Muscle of back (tissue), 11 donors: ENCODE data around the gene ANG. TPM values are rescaled to one million over a fixed set of nuclear protein-coding genes. Genes with fewer than 3 reads are reported as not detected.
A peak's percentile ranks its signal among the peaks of the same experiment; 100 is the strongest.
"Not testable (repeated sequence)": the region's sequence is repeated elsewhere in the genome, so short reads cannot be mapped to it uniquely, and the experiment has no call there.

Experiments used
- DNase-seq, 3 donors: peaks; one replicate each; pipeline versions ENCODE4 v3.0.0 to v3.0.0-alpha.2; 2013
- polyA plus RNA-seq, 10 donors: library from polyadenylated mRNA; unstranded; fragments of 120-200 nt; gene quantifications; one replicate each; pipeline ENCODE4 v1.2.1, GENCODE V29; 2013; ENCODE audit not compliant: insufficient read length in 10 of 10

The ANG gene
- polyA plus RNA-seq, 10 donors, result 2.2 to 3.6 (median 2.6) TPM

DNA sequence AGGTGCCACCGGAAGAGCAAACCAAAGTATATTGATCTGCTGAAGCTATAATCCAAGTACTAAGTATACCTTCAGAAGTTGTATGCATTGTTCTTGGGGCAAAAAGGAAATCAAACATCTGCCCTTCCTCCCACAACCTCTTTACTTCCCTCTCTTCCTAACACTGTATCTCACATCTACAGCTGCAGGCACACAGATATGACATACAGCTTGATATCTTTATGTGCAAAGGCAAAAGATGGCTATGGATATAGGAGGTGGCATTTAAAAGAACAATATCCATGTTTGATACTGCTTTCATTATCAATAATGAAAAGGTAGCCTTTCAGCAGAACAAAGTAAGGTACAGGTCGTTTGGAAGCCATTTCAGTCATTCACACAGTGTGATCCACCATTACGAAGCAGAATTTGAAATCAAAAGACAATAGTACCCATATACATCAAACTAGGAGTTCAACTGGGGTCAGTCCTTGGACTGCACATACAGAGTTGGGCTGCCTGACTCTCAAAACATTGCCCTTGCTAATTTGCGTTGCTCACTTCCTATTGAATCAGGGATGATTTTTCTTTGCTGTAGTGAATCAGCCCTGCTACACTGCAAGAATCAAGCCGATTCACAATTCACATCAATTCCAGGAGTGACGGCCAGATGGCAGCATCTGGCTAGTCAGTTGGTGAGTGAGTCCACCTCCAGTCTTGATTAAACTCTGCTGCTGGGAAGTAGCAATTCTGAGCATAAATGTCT, 8.9 kb downstream of the ANG start:
- DNase-seq, result peak; percentile 45 to 77 (median 62)

DNA sequence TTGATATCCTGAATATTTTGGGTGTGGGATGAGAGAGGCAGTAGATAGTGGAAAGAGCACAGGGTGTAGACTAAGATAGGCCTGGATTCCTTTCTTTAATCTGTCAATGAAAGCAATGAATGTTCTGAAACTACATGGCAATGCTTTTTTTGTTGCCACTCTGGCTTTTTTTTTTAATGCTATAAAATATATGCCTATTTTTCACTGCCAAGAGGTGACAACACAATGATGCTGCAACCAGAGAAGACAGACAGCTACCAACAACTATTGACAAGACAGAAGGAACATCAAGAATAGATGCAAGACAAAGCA, 9.4 kb downstream of the ANG start:
- DNase-seq, result no peak

DNA sequence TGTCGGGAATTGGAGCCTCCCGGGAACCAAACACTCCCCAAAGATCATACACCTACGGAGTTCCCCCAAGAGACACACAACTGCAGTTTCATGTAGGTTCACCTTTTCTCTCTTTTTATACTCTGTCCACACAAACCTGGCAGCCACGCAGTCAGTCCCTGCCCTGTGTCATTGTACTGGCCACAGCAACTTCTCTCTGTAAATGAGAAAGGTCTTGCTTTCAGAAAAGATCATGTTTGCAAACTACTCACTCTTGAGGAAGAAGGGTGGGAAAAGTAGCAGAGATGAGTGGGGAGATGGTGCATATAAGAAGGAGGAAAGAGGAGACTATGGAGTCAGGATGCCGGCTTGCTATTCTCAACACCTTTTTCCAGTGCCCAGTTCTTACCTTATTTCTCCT, 10.4 kb downstream of the ANG start:
- no peak for DNase-seq

DNA sequence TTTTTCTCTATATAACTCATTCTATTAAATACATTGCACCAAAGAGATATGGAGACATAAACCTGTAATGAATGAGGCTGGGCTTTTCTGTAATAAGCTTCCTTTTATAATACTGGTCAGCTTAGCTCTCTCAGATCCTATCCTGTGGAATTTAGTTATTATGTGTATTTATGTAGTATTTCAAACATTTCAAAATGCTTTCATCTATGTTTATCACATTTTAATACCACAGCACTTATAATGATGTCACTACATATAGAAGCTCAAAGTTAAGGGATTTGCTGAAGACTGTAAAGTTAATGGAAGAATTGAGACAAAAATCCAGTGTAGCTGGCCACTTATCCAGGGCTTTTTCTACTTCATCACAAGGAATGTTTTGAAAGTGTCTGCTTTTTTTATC, 11.4 kb downstream of the ANG start:
- DNase-seq, result no peak

DNA sequence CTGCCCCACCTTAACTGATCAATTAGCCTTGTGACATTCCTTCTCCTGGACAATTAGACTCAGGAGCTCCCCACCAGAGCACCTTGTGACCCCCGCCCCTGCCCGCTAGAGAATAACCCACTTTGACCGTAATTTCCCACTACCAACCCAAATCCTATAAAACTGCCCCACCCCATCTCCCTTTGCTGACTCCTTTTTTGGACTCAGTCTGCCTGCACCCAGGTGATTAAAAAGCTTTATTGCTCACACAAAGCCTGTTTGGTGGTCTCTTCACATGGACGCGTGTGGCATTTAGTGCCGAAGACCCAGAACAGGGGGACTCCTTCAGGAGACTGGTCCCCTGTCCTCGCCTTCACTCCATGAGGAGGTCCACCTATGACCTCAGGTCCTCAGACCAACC, 12.4 kb downstream of the ANG start:
- DNase-seq, result not testable (repeated sequence)

- no peak for DNase-seq
Observed at GRCh38 chr14:20706657-20707355, 18.2 kb downstream of the ANG start.

- no peak for DNase-seq
Observed at GRCh38 chr14:20707622-20708021, 19.1 kb downstream of the ANG start.

DNA sequence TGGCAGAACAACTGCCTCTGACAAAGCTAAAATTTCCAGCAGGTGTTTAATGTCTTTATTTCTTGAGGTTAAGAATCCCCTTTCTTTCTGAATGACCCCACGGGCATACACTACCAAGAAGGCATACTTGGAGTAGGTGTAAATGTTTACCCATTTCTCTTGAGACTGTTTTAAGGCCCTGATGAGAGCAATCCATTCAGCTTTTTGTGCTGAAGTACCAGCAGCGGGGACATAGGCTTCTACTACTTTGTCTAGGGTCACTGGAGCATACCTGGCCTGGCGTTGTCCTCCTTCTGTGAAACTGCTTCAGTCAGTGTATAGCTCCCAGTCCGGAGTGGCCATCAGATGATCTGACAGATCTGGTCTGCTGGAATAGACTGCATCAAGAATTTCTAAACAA, 22.7 kb downstream of the ANG start:
- DNase-seq, result no peak

- no peak for DNase-seq
Observed at GRCh38 chr14:20711685-20712084, 23.1 kb downstream of the ANG start.

GRCh38 chr14:20712904-20713303, 24.3 kb downstream of the ANG start:
- peak in 1 of 3 donors; percentile 11 for DNase-seq

GRCh38 chr14:20714593-20715250, 26.2 kb downstream of the ANG start:
- no peak for DNase-seq

DNA sequence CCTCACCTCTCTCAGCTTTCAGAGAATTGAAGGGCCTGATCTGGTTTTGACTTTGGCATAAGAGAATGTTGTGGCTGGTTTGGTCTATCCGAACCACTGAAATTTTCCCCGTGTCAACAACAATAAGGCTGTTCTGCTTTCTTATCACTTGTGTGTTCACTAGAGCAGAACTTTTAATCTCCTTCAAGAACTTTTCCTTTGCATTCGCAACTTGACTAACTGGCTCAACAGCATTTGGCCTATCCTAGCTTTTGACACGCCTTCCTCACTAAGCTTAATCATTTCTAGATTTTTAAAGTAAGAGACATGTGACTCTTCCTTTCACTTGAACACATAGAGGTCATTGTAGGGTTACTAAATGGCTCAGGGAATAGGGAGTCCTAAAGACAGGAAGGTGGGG, 31.2 kb downstream of the ANG start:
- DNase-seq, result no peak

DNA sequence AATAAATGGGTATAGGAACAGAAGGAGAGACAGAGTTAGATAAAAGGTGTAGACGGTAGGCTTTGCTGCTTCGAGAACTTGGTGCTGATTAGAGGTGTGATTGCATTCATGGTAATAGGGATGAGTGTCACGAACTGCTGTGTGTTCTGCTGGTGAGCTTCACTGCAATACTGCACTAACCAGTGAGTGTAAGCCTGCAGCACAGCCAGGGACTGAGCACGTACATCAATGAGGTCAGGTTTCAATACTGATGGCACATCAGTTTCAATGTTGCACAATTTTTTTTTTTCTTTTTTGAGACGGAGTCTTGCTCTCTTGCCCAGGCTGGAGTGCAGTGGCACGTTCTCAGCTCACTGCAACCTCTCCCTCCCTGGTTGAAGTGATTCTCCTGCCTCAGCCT, 32.2 kb downstream of the ANG start:
- DNase-seq, result no peak

DNA sequence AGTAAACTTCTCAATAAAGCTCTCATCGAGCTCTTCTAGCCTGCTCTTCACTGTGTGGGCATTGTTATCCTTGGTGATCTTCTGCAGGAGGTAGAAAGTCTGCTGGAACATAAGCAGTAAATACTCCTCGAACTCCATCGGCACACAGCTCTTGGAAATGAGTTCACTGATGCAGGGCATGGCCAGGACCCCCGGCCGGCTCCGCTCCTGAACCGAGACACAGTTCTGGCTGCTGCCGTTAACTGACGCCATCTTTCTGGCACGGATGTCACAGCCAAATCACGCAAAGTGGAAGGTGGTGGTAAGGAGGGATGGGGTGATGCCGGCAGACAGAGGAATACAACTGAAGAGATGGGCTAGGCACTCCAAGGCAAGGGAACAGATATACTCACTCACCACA, 33.5 kb downstream of the ANG start:
- DNase-seq, result no peak

- no peak for DNase-seq
Observed at GRCh38 chr14:20723488-20723887, 34.9 kb downstream of the ANG start.

- DNase-seq, result not testable (repeated sequence)
Observed at GRCh38 chr14:20726121-20726520, 37.6 kb downstream of the ANG start.

GRCh38 chr14:20726531-20726930, 38.0 kb downstream of the ANG start:
- no peak for DNase-seq

DNA sequence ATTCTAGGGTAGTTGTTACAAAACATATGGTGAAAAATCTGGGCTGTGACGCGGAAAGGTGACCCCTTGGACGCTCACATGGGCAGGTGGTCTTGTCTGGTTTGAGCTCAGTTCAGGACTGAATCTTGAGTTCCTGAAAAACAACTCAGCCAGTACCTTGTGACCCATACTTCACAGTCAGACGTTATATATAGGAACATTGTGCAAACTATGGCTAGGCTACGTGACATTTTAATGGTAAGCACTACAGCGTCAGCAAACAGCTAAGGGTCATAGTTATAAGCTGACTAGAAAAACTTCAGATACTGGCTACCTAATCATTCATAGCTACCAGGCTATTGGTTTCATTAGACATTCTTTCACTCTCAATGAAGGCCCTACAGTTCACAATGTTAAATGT, 42.3 kb downstream of the ANG start:
- peak in 1 of 3 donors; percentile 12 for DNase-seq

GRCh38 chr14:20732477-20732876, 43.9 kb downstream of the ANG start:
- no peak for DNase-seq

- DNase-seq, result peak in 1 of 3 donors; percentile 25
Observed at GRCh38 chr14:20732979-20733635, 44.5 kb downstream of the ANG start.

DNA sequence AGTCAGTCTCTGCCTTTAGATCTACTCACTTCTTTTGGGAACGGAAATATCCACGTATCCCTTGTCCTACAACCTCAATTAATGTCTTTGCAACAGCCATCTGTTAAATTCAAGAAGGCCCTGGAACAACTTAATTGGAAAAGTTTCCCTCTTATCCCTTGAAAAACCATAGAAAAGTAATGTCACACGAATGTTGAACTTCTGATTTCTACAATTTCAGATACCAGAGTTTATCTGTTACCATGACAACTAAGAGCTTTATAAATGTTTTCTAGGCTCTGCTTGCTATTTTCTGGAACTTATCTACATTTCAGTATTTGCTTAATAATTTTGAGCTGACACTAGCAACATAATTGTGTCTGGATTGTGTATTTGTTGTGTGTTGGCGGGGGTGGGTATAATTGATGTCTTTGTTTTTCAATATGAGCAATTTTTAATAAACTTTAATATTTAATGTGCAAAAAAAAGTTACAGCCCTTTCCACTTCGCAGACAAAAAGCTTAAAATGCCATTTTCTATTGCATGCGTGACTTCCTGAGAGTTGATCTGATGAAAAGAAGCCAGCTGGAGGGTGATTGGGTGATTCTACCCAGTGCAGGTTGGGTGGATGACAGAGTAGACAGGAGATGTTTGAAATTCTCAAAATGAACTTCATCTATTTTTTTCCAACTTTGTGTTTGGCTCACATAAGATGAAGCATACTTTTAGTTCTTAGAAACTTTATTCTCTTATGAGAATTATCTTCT, 45.3 kb downstream of the ANG start:
- no peak for DNase-seq

- DNase-seq, result no peak
Observed at GRCh38 chr14:20734430-20734806, 45.9 kb downstream of the ANG start.
